T1000 (cell line): ENCODE measurements around the gene E2F6.

Source experiments
- DNase-seq: peaks from one replicate; lab custom pipeline; 2025; ENCODE audit warnings: mixed read lengths; lab: John Stamatoyannopoulos, UW

Gene E2F6

GRCh38 chr2:11493282-11493681 lies 27.3 kb upstream of the E2F6 start:
- no peak for DNase-seq

- no peak for DNase-seq
These were observed 26.8 kb upstream of the E2F6 start for GRCh38 chr2:11492720-11493119.

DNA sequence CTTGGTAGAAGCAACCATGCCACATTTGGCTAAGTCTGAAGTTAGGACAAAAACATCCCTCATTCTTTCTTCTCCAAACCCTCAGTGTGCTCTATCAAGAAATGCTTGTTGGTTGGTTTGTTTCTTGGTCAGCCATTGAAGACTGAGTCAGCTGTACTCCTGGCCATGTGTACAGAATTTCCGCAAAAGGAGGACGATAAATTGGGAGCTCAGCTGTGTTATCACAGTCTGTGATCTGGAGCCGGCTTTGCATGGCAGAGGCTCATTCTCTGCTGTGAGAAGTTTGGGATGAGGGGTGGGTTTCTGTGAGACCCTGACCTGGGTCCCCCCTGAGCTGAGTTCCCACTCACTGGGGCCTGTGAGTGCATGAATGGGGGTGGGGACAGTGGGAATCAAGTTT lies 26.3 kb upstream of the E2F6 start:
- no peak for DNase-seq

- no peak for DNase-seq
These were observed 25.5 kb upstream of the E2F6 start for GRCh38 chr2:11491348-11491933.

- no peak for DNase-seq
These were observed 24.2 kb upstream of the E2F6 start for GRCh38 chr2:11490194-11490593.

DNA sequence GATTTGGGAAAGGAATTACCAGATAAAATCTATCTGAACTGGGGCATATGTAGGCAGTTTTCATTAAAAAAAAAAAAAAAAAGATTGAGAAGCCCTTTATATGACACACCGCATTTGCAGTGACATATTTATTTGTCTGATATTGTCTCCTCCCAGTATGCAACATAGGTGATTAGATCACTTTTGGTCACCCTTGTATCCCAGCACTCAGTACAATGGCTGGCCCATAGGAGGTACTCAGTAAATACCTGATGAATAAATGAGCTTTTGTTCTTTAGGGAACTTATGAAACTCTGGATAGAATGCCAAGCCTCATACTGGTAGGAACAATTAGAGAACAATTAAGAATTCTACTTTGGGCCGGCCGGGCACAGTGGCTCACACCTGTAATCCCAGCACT lies 22.8 kb upstream of the E2F6 start:
- no peak for DNase-seq

- no peak for DNase-seq
These were observed 18.1 kb upstream of the E2F6 start for GRCh38 chr2:11483806-11484617.

DNA sequence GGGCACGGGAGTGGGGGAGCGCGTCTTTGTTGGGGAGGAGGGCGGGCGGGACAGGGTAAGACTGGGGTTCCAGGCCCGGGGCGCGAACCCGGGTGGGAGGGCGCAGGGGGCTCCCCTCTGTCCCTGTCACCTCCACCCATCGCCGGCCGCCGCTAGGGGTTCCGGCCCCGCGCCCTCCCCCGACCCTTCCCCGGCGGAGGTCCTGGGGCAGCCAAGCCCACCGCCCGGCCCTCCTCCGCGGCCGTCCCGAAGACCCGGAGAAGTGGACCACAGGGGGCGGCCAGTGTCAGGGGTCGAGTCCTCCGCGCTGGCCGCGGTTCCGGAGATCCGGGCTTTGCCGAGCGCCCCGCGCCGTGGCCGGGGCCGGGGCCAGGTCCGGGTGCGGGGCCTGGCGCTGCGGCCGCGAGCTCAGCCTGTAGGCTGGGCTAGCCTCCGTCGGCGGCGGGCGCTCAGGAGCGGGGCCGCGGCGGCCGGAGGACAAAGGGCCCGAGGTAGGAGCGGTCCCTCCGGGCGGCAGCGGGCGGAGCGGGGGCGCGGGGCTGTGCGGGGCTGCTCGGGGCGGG lies 16.6 kb upstream of the E2F6 start:
- no peak for DNase-seq

GRCh38 chr2:11481789-11482472 lies 16.0 kb upstream of the E2F6 start:
- no peak for DNase-seq

DNA sequence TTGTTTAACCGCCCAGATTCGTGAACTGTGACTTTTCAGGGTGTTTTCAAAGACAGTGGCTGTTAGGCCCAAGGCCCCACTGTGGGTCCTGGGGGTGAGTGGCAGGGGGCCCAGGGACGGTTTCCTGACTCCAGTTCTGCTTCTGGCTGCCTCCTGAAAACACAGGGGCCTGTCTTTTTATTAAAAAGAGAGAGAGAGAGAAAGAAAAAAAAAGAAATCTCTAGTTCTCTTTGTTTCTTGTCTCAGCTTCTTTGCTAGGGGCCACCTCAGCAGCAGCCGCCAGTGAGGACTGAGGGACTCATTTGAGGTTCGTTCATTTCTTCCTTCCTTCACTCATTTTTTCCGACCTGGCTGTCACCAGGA lies 15.4 kb upstream of the E2F6 start:
- DNase-seq = no peak

GRCh38 chr2:11480859-11481258 lies 14.9 kb upstream of the E2F6 start:
- DNase-seq = no peak

DNA sequence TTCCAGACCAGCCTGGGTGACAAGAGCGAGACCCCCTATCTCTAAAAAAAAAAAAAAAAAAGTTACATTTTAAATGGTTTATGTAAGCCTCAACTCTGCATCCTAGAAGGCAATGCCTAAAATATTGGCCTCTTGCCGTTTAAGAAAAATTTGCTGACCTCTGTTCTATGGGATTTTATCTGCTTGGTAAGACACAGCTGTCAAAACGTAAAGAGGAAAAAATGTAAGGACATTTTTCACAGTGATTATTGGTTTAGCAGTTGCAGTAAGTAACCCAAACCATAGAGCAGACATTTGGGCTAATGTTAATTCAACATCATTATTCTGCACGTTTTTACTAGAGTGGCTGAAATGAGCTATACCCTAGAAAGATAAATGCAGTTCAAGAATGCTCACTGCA lies 14.4 kb upstream of the E2F6 start:
- DNase-seq = no peak

DNA sequence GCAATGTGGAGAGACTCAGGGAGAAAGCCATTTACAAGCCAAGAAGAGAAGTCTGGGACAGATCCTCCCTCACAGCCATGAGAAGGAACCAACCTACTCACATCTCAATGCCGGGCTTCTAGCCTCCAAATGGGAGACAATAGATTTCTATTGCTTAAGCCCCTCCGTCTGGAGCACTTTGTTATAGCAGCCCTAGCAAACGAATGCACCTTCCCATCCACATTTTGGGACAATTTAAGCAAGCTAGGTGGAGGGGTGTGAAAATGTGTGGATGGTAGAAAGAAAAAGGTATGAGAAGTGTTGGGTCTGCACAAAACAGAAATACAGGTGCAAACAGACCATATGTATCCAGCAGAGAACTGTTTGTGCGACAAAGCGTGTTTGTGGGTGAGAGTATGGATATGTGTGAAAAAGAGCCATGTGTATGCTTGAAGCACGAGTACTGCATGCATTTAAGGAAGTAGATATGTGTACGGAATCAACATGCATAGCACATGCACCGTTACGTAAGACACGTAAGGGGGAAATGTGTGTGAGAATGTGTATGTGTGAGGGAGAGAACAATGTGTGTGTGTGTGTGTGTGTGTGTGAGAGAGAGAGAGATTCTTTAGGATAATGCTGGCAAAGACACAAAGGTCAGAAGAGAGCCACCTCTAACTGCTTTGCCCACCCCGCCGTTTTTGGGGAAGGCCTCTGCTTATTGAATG lies 13.1 kb upstream of the E2F6 start:
- no peak for DNase-seq

DNA sequence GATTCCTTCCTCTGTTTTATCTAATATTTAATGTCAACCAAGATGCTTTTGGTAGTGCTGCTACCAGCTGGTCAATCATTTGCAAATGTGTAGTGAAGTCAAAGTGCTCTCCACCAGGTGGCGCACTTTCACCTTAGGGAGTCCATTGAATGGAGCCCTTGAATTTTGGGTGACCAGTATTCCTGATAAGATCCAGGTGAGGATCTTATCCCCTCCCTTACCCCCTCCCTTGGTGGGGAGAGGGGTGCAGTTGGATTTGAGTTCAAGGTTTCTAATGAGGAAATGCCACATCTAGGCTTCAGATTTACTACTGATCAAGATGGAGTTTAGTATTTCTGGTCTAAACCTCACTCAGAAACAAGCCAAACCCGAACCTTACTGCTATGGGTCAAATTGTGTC lies 12.0 kb upstream of the E2F6 start:
- peak; percentile 47 for DNase-seq

GRCh38 chr2:11473659-11474433 lies 7.9 kb upstream of the E2F6 start:
- no peak for DNase-seq

DNA sequence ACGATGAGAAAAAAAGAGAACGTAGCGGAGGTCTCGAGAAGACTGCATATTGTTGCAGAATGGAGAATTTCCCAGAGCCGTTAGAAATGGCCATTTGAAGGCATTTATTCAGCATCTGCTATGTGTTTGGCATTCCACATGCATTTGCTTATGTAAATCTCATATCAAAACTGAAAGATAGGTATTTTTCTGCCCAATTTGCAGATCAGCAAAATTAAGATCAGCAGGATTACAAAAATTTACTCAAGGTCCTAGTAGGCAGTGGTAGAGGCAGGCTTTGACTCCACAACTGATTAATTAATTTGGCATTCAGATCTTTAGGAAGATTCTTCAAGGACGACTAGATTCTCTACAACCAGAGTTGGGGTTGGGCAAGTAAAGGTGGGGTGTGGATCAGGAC lies 1.8 kb upstream of the E2F6 start:
- DNase-seq = no peak

GRCh38 chr2:11467129-11467649 lies 1.2 kb upstream of the E2F6 start:
- no peak for DNase-seq

- no peak for DNase-seq
These were observed 557 bp upstream of the E2F6 start for GRCh38 chr2:11466307-11467128.

- DNase-seq = no peak
These were observed 864 bp downstream of the E2F6 start for GRCh38 chr2:11465110-11465484.

GRCh38 chr2:11459816-11460215 lies 6.1 kb downstream of the E2F6 start:
- no peak for DNase-seq

DNA sequence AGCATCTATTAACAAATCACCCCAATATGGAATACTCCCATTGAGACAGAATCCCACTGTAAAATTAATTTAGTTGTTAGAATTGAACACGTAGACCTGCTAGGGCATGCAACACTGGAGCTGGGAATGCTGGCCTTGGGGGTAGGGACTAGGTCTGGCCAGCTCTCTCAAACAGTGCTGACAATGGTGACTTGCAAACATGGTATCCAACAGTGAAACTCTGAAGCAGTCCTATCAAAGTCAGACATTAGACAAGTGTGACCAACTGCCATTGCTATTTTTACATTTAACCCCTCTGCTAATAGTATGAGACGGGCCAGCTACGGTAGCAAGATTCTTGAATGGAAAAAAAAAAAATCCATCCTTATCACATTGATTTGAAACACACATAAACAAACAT lies 7.2 kb downstream of the E2F6 start:
- no peak for DNase-seq
